AG09309 (cell line): ENCODE measurements around the gene B3GAT1.

Experiments
- DNase-seq: peaks from one replicate; pipeline ENCODE4 v3.0.0-alpha.2; 2010; ENCODE audit warnings: low read depth
- H3K4me3 ChIP-seq: 2 replicates; pipeline ENCODE4 v1.5.1; 2011; ENCODE audit warnings: mild to moderate bottlenecking, low read depth, low read length, moderate library complexity; ENCODE audit not compliant: control insufficient read depth
- CTCF ChIP-seq: IDR thresholded peaks from 2 replicates; pipeline ENCODE4 v1.5.1; 2011; ENCODE audit warnings: mild to moderate bottlenecking, low read depth, low read length, inconsistent platforms; ENCODE audit not compliant: insufficient read depth, control insufficient read depth; ENCODE audit errors: missing control alignments

Gene B3GAT1

GRCh38 chr11:134386945-134387344 lies 25.1 kb downstream of the B3GAT1 start:
- no peak overlapping the region for H3K4me3 ChIP-seq
- no peak for DNase-seq

GRCh38 chr11:134385774-134386565 lies 26.1 kb downstream of the B3GAT1 start:
- no peak for TF ChIP-seq CTCF
- DNase-seq: no peak
- no peak overlapping the region for H3K4me3 ChIP-seq

More at GRCh38 chr11:134386945-134387344, 25.1 kb downstream of the B3GAT1 start:
- no peak for TF ChIP-seq CTCF

GRCh38 chr11:134385171-134385570 lies 26.9 kb downstream of the B3GAT1 start:
- TF ChIP-seq CTCF: no peak
- H3K4me3 ChIP-seq: no peak overlapping the region
- DNase-seq: no peak

- no peak for TF ChIP-seq CTCF
- H3K4me3 ChIP-seq: no peak overlapping the region
- no peak for DNase-seq
These were observed 27.6 kb downstream of the B3GAT1 start for GRCh38 chr11:134384406-134384805.

- no peak for TF ChIP-seq CTCF
- DNase-seq: no peak
- no peak overlapping the region for H3K4me3 ChIP-seq
These were observed 28.3 kb downstream of the B3GAT1 start for GRCh38 chr11:134383576-134384221.

DNA sequence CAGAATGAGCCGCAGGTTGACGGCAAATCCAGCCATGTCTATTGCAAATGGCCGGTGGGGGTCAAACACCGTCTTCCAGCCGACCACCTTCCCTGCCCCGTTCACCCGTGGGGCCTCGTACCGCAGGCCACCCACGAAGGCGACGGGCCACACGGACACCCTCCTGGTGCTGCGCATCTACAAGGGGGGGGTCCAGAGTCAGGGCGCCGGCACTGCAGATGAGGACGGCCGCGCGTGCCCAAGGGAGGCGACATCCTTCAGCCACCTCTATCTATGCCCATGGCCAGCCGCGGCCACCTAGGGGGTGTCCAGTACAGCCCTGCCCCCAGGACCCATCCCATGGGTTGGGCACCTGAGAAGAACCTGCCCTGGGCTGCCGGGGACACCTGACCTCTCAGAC lies 29.2 kb downstream of the B3GAT1 start:
- no peak for DNase-seq
- no peak overlapping the region for H3K4me3 ChIP-seq
- TF ChIP-seq CTCF: no peak
